Sigmoid colon (tissue), 4 donors: Measurements from ENCODE around the gene PICALM.
A peak's percentile ranks its signal among the peaks of the same experiment; 100 is the strongest.

ENCODE experiments used
- CTCF ChIP-seq, 4 experiments: fragments of 450-650 bp in 3 of 4; fragments of 200-600 bp in 1 of 4; IDR thresholded peaks; one replicate each; pipeline ENCODE4 v1.5.1; 2016 to 2019; ENCODE audit warnings: antibody characterized with exemption in 4 of 4, mild to moderate bottlenecking in 3 of 4, moderate library complexity in 2 of 4
- EP300 ChIP-seq, 4 donors: sonication (generic); formaldehyde crosslinking; IDR thresholded peaks; one replicate each; pipeline ENCODE4 v1.6.1; 2017; ENCODE audit warnings: antibody characterized with exemption in 4 of 4
- POLR2A ChIP-seq, 2 donors: fragments of 450-650 bp; IDR thresholded peaks; one replicate each; pipeline ENCODE4 v1.6.1; 2016; ENCODE audit warnings: antibody characterized with exemption in 2 of 2, mild to moderate bottlenecking in 2 of 2, moderate library complexity in 2 of 2
- POLR2AphosphoS5 ChIP-seq, 4 donors: sonication (generic); formaldehyde crosslinking; IDR thresholded peaks; one replicate each; pipeline ENCODE4 v1.6.1; 2017; ENCODE audit warnings: antibody characterized with exemption in 4 of 4

- TF ChIP-seq CTCF (IDR thresholded peaks at IDR 0.05) (no peak), POLR2A (IDR thresholded peaks at IDR 0.05) (no peak), POLR2AphosphoS5 (IDR thresholded peaks at IDR 0.05) (peak in 1 of 4 donors; percentile 40), EP300 (IDR thresholded peaks at IDR 0.05) (no peak)
Observed at GRCh38 chr11:86047275-86047991, 21.5 kb downstream of the PICALM start.
